SU-DHL-6 (cell line): Measurements from ENCODE around the gene TFG.

Experiments
- H2AFZ ChIP-seq: fragments of 200-600 bp; sonication (generic); 2 replicates; pipeline ENCODE4 v1.6.1; 2014; ENCODE audit warnings: low read depth, mild to moderate bottlenecking, moderate library complexity, mixed read lengths, antibody characterized with exemption, low read length; ENCODE audit not compliant: severe bottlenecking
- H3F3A ChIP-seq: fragments of 200-600 bp; shearing (Covaris generic); 2 replicates; pipeline ENCODE4 v1.6.0; 2016; ENCODE audit warnings: antibody characterized with exemption, mild to moderate bottlenecking; ENCODE audit not compliant: insufficient read depth
- H3K27ac ChIP-seq: fragments of 200-600 bp; sonication (generic); 2 replicates; pipeline ENCODE4 v1.5.1; 2016; ENCODE audit warnings: low read depth, mild to moderate bottlenecking, low read length, moderate library complexity, mixed read lengths
- H3K27me3 ChIP-seq: fragments of 200-600 bp; sonication (generic), shearing (Covaris generic); 2 replicates; pipeline ENCODE4 v1.6.0; 2014; ENCODE audit warnings: mild to moderate bottlenecking, low read length
- H3K36me3 ChIP-seq: fragments of 200-600 bp; sonication (generic); 2 replicates; pipeline ENCODE4 v1.6.1; 2014; ENCODE audit warnings: mild to moderate bottlenecking, low read length, mixed read lengths
- H3K4me2 ChIP-seq: fragments of 300-600, 200-600 bp; shearing (Covaris generic), sonication (generic); 2 replicates; pipeline ENCODE4 v1.6.0; 2014; ENCODE audit warnings: low read length, low read depth, mild to moderate bottlenecking; ENCODE audit not compliant: poor library complexity, severe bottlenecking
- H3K4me3 ChIP-seq: fragments of 200-600 bp; sonication (generic); 2 replicates; pipeline ENCODE4 v1.5.1; 2014; ENCODE audit warnings: antibody characterized with exemption, low read length, mild to moderate bottlenecking, mixed read lengths; ENCODE audit not compliant: insufficient read depth, poor library complexity, severe bottlenecking
- H3K79me2 ChIP-seq: fragments of 200-600 bp; sonication (generic); 2 replicates; pipeline ENCODE4 v1.6.1; 2014; ENCODE audit warnings: mild to moderate bottlenecking, low read length, moderate library complexity; ENCODE audit not compliant: insufficient read depth
- H3K9ac ChIP-seq: fragments of 200-600 bp; sonication (generic); 2 replicates; pipeline ENCODE4 v1.7.0; 2014; ENCODE audit warnings: mild to moderate bottlenecking, low read length
- H3K9me2 ChIP-seq: fragments of 200-600 bp; sonication (generic); replicated peaks from 2 replicates; pipeline ENCODE4 v1.6.1; 2014; ENCODE audit warnings: low read length; ENCODE audit not compliant: insufficient read depth
- H3K9me3 ChIP-seq: fragments of 200-600 bp; sonication (generic); 2 replicates; pipeline ENCODE4 v1.6.1; 2014; ENCODE audit warnings: low read length, mixed read lengths; ENCODE audit not compliant: insufficient read depth
- H4K20me1 ChIP-seq: fragments of 200-600 bp; sonication (generic); 2 replicates; pipeline ENCODE4 v1.6.1; 2014; ENCODE audit warnings: low read depth, mild to moderate bottlenecking, antibody characterized with exemption, low read length, moderate library complexity, mixed read lengths
- EZH2phosphoT487 ChIP-seq: fragments of 200-600 bp; sonication (generic), shearing (Covaris generic); conservative IDR thresholded peaks from 2 replicates; pipeline ENCODE4 v1.6.1; 2018; ENCODE audit warnings: mild to moderate bottlenecking, antibody characterized with exemption, low read length, moderate library complexity, mixed read lengths
- TF ChIP-seq, protein P1 (sequence below): fragments of 200-600 bp; sonication (generic); IDR thresholded peaks from one replicate; pipeline ENCODE4 v1.5.1; 2017; ENCODE audit warnings: antibody characterized with exemption, mild to moderate bottlenecking, low read length, moderate library complexity; ENCODE audit not compliant: insufficient read depth, poor library complexity, severe bottlenecking

Gene TFG

DNA sequence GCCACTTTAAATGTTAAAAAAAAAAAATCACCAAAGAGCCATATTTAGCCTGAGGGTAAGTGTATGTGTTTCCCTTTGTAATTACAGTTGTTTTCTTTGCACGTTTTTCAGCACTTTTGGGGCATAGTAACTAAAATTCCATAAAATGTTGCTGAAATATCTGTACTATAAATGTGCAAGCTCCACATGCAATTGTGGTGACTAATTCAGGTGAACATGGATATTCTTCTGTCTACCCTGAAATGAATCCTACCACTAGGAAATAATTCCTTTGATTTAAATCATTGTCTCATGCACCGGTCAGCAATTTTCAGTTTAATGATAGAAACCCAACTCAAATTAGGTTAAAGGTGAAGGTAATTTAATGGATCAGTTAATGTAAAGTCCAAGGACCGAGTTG, 13.1 kb upstream of the TFG start:
- no peak overlapping the region for H3K9ac ChIP-seq
- H3K9me3 ChIP-seq = no peaks in the 10 kb centered on the region
- TF ChIP-seq, protein P1, sequence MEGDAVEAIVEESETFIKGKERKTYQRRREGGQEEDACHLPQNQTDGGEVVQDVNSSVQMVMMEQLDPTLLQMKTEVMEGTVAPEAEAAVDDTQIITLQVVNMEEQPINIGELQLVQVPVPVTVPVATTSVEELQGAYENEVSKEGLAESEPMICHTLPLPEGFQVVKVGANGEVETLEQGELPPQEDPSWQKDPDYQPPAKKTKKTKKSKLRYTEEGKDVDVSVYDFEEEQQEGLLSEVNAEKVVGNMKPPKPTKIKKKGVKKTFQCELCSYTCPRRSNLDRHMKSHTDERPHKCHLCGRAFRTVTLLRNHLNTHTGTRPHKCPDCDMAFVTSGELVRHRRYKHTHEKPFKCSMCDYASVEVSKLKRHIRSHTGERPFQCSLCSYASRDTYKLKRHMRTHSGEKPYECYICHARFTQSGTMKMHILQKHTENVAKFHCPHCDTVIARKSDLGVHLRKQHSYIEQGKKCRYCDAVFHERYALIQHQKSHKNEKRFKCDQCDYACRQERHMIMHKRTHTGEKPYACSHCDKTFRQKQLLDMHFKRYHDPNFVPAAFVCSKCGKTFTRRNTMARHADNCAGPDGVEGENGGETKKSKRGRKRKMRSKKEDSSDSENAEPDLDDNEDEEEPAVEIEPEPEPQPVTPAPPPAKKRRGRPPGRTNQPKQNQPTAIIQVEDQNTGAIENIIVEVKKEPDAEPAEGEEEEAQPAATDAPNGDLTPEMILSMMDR = no peak
- no peak for TF ChIP-seq EZH2phosphoT487
- no peaks in the 10 kb centered on the region for H3K9me2 ChIP-seq
- no peak overlapping the region for H2AFZ ChIP-seq
- H3K27me3 ChIP-seq = no peaks in the 10 kb centered on the region
- H4K20me1 ChIP-seq = no peaks in the 10 kb centered on the region
- H3K36me3 ChIP-seq = no peaks in the 10 kb centered on the region
- no peak overlapping the region for H3K4me3 ChIP-seq
- no peak overlapping the region for H3K4me2 ChIP-seq
- no peaks in the 10 kb centered on the region for H3F3A ChIP-seq
- H3K79me2 ChIP-seq = no peaks in the 10 kb centered on the region
- no peak overlapping the region for H3K27ac ChIP-seq

DNA sequence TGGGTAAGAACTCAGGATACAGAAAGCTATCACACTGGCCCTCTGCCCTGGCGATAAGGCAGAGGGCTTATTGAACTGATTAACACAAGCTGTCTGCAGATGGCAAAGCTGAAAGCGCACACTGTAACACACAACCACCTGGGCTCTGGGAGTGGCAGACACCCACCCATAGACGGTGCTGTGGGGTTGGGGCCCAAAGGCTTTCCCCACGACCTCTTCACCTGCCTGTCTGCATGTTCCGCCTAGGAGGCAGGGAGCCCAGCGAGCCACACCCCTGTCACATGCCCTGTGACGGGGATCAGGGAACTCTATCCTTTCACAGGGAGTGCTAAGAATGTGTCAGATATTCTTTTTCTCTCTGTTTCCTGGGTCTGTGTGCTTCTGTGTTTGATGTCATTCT, 12.1 kb upstream of the TFG start:
- H3K4me3 ChIP-seq = no peak overlapping the region
- H3K27me3 ChIP-seq = no peaks in the 10 kb centered on the region
- no peaks in the 10 kb centered on the region for H3K9me2 ChIP-seq
- no peak overlapping the region for H3K4me2 ChIP-seq
- TF ChIP-seq EZH2phosphoT487 = no peak
- TF ChIP-seq, protein P1 = no peak
- H3K9ac ChIP-seq = no peak overlapping the region
- H3K27ac ChIP-seq = no peak overlapping the region
- no peaks in the 10 kb centered on the region for H3K9me3 ChIP-seq
- no peaks in the 10 kb centered on the region for H3F3A ChIP-seq
- H3K36me3 ChIP-seq = no peaks in the 10 kb centered on the region
- no peak overlapping the region for H2AFZ ChIP-seq
- H4K20me1 ChIP-seq = no peaks in the 10 kb centered on the region
- H3K79me2 ChIP-seq = no peaks in the 10 kb centered on the region

GRCh38 chr3:100697723-100698285, 11.5 kb upstream of the TFG start:
- Histone ChIP-seq H4K20me1 (no peaks in the 10 kb centered on the region), H3K27ac (no peak overlapping the region), H3K36me3 (no peaks in the 10 kb centered on the region), H3F3A (no peaks in the 10 kb centered on the region), H3K9me2 (no peaks in the 10 kb centered on the region), H3K4me3 (no peak overlapping the region), H3K4me2 (no peak overlapping the region), H3K9me3 (no peaks in the 10 kb centered on the region), H3K27me3 (no peaks in the 10 kb centered on the region), H3K9ac (no peak overlapping the region), H2AFZ (no peak overlapping the region), H3K79me2 (no peaks in the 10 kb centered on the region)
- TF ChIP-seq, protein P1 = no peak
- TF ChIP-seq EZH2phosphoT487 = no peak
